HepG2 (cell line): Measurements from ENCODE around the gene SPPL2B. TPM values are rescaled to one million over a fixed set of nuclear protein-coding genes. Genes with fewer than 3 reads are reported as not detected.

ENCODE experiments used
- ATAC-seq: fragments of 200-7000 bp; cut with Tn5 transposase; 3 replicates; pipeline ENCODE4 v1.9.1; 2020; ENCODE audit warnings: mild to moderate bottlenecking, moderate library complexity
- BruUV-seq: library from RNA; stranded (reverse); fragments of 400-500 nt; replicated peaks from 2 replicates; lab custom pipeline; 2021; lab: Mats Ljungman, UMichigan
- CTCF ChIA-PET: fragments of 300-600 bp; formaldehyde crosslinking; extraction: SDS; loops from one replicate; lab custom pipeline; 2021; ENCODE audit warnings: low total read pairs, inconsistent platforms, low intra/inter-chr PET ratio; lab: Yijun Ruan, JAX
- POLR2A ChIA-PET: fragments of 350-600 bp; sonication (Branson Sonifier 250); formaldehyde crosslinking; loops from one replicate; lab custom pipeline; 2020; ENCODE audit warnings: antibody characterized with exemption, inconsistent platforms; lab: Yijun Ruan, JAX
- DNase-seq: peaks from one replicate; pipeline ENCODE4 v3.0.0-alpha.2; 2015; ENCODE audit warnings: low spot score
- FAIRE-seq: peaks from 3 replicates; lab custom pipeline; 2011; peaks lifted over from hg19 to GRCh38; lab: Jason Lieb, UNC
- H2AFZ ChIP-seq: one replicate; pipeline ENCODE4 v1.6.1; 2011; ENCODE audit warnings: low read length, inconsistent platforms
- H3K27ac ChIP-seq: fragments of 300-600 bp; 3 replicates; pipeline ENCODE4 v1.8.0; 2011; ENCODE audit warnings: mixed run types, mild to moderate bottlenecking, mixed read lengths, low read length, inconsistent platforms; ENCODE audit not compliant: insufficient read depth; ENCODE audit errors: extremely low read length
- H3K27me3 ChIP-seq, 2 experiments: fragments of 200-600 bp in 1 of 2; 2 replicates in 1 of 2; 3 replicates in 1 of 2; pipeline versions ENCODE4 v1.6.0 to v1.8.0; 2011; ENCODE audit warnings: low read length in 2 of 2, mild to moderate bottlenecking in 2 of 2, moderate library complexity in 2 of 2, inconsistent platforms in 1 of 2; ENCODE audit not compliant: insufficient read depth in 2 of 2, control insufficient read depth in 1 of 2
- H3K36me3 ChIP-seq, 2 experiments: fragments of 200-600 bp in 1 of 2; replicated peaks in 1 of 2; 2 replicates in 1 of 2; 3 replicates in 1 of 2; pipeline versions ENCODE4 v1.5.1 to v1.8.0; 2011; ENCODE audit warnings: low read length in 2 of 2, inconsistent platforms in 1 of 2; ENCODE audit not compliant: insufficient read depth in 2 of 2, control insufficient read depth in 1 of 2
- H3K4me1 ChIP-seq: 2 replicates; pipeline ENCODE4 v1.5.1; 2012; ENCODE audit warnings: low read length, inconsistent platforms; ENCODE audit not compliant: insufficient read depth
- H3K4me2 ChIP-seq: 2 replicates; pipeline ENCODE4 v1.6.0; 2011; ENCODE audit warnings: low read depth, low read length, inconsistent platforms
- H3K4me3 ChIP-seq, 3 experiments: fragments of 200-600 bp in 1 of 3; sonication (generic), shearing (Covaris generic) in 1 of 3; replicated peaks in 1 of 3; 2 replicates each; pipeline ENCODE4 v1.5.1; 2011 to 2016; ENCODE audit warnings: low read length in 3 of 3, inconsistent platforms in 2 of 3, low read depth in 2 of 3, mild to moderate bottlenecking in 2 of 3, control low read depth in 1 of 3, mixed read lengths in 1 of 3; ENCODE audit not compliant: insufficient read depth in 1 of 3
- H3K79me2 ChIP-seq: one replicate; pipeline ENCODE4 v1.6.1; 2011; ENCODE audit warnings: low read length, inconsistent platforms; ENCODE audit not compliant: insufficient read depth
- H3K9ac ChIP-seq: 2 replicates; pipeline ENCODE4 v1.6.0; 2011; ENCODE audit warnings: mild to moderate bottlenecking, low read depth, low read length, inconsistent platforms; ENCODE audit not compliant: insufficient read depth
- H3K9me3 ChIP-seq: 2 replicates; pipeline ENCODE4 v1.5.1; 2012; ENCODE audit warnings: mild to moderate bottlenecking, low read length
- H4K20me1 ChIP-seq: 2 replicates; pipeline ENCODE4 v1.6.0; 2011; ENCODE audit warnings: inconsistent platforms, mild to moderate bottlenecking, low read length, moderate library complexity; ENCODE audit not compliant: insufficient read depth
- ASH2L ChIP-seq: fragments of 300-600, 200-600 bp; sonication (generic); IDR thresholded peaks from 2 replicates; pipeline ENCODE4 v1.7.0; 2017; ENCODE audit warnings: low read depth, mild to moderate bottlenecking, moderate library complexity, mixed read lengths, low read length; ENCODE audit not compliant: insufficient read length
- GATAD2A ChIP-seq: IDR thresholded peaks from 2 replicates; pipeline ENCODE4 v1.6.1; 2016
- GTF3A ChIP-seq: sonication (generic); formaldehyde crosslinking; conservative IDR thresholded peaks from 2 replicates; pipeline ENCODE4 v1.4.0; 2020; ENCODE audit warnings: mild to moderate bottlenecking, missing genetic modification reagents
- RBFOX2 ChIP-seq: fragments of 200-400 bp; formaldehyde crosslinking; IDR thresholded peaks from 2 replicates; pipeline ENCODE4 v1.6.1; 2017; ENCODE audit warnings: low read depth, mild to moderate bottlenecking, low read length
- ZBTB7A ChIP-seq: sonication (generic); formaldehyde crosslinking; IDR thresholded peaks from 2 replicates; pipeline ENCODE4 v1.8.0; 2022; ENCODE audit warnings: mild to moderate bottlenecking, missing genetic modification reagents
- ZNF607 ChIP-seq: sonication (generic); formaldehyde crosslinking; IDR thresholded peaks from 2 replicates; pipeline ENCODE4 v1.5.1; 2020; ENCODE audit warnings: missing genetic modification reagents, mild to moderate bottlenecking, borderline replicate concordance
- ZNF687 ChIP-seq: sonication (generic); formaldehyde crosslinking; IDR thresholded peaks from 2 replicates; pipeline ENCODE4 v1.5.1; 2020; ENCODE audit warnings: mild to moderate bottlenecking, missing genetic modification reagents, moderate library complexity
- ZNF740 ChIP-seq: sonication (generic); formaldehyde crosslinking; IDR thresholded peaks from 2 replicates; pipeline ENCODE4 v1.4.0; 2020; ENCODE audit warnings: missing genetic modification reagents
- WGBS: methylation state at CpG from one replicate; pipeline ENCODE4 v1.1.6; 2017; ENCODE audit warnings: low lambda C conversion rate; 5-methylcytosine and 5-hydroxymethylcytosine counted together
- in situ Hi-C: cut with HindIII; loops from 2 replicates; pipeline ENCODE4 v1.10.0; 2017; ENCODE audit warnings: low pct_unique_long_range_greater_than_20kb; ENCODE audit not compliant: extremely low pct_ligation_motif_present
- intact Hi-C: fragments of 100-400 bp; cut with micrococcal nuclease; formaldehyde crosslinking; loops from one replicate; pipeline ENCODE4 v1.10.0; 2022; ENCODE audit not compliant: unreplicated experiment
- polyA plus RNA-seq, 8 experiments: library from polyadenylated mRNA; depleted of rRNA in 3 of 8; stranded (reverse) in 7 of 8; unstranded in 1 of 8; fragments of >200 nt; fragmentation: Illumina TruSeq in 4 of 8; extraction: Trizol in 4 of 8; gene quantifications; 2 replicates each; pipeline versions ENCODE4 v1.2.1 to v1.2.3, GENCODE V29; 2011 to 2016; ENCODE audit warnings: low read depth in 4 of 8, missing spikeins in 1 of 8, mixed read lengths in 1 of 8; ENCODE audit not compliant: insufficient read depth in 1 of 8
- total RNA-seq, 5 experiments: library from RNA; depleted of rRNA; stranded (reverse); fragments of >200 nt; fragmentation: Illumina TruSeq; extraction: Trizol; gene quantifications; 2 replicates each; pipeline ENCODE4 v1.2.3, GENCODE V29; 2016; ENCODE audit warnings: low read depth in 1 of 5
- TF ChIP-seq, protein P1 (sequence below): fragments of 450-650 bp; IDR thresholded peaks from 2 replicates; pipeline ENCODE4 v1.6.1; 2016
- TF ChIP-seq, protein P2 (sequence below): sonication (generic); formaldehyde crosslinking; IDR thresholded peaks from 2 replicates; pipeline ENCODE4 v1.8.1; 2022; ENCODE audit warnings: mild to moderate bottlenecking, missing genetic modification reagents

Gene SPPL2B
- total and polyA plus RNA-seq, 2 of the 13 experiments (the other 11 are each of a cell fraction or from before 2014, with no cell fraction given): 14.9 to 15.2 TPM

DNA sequence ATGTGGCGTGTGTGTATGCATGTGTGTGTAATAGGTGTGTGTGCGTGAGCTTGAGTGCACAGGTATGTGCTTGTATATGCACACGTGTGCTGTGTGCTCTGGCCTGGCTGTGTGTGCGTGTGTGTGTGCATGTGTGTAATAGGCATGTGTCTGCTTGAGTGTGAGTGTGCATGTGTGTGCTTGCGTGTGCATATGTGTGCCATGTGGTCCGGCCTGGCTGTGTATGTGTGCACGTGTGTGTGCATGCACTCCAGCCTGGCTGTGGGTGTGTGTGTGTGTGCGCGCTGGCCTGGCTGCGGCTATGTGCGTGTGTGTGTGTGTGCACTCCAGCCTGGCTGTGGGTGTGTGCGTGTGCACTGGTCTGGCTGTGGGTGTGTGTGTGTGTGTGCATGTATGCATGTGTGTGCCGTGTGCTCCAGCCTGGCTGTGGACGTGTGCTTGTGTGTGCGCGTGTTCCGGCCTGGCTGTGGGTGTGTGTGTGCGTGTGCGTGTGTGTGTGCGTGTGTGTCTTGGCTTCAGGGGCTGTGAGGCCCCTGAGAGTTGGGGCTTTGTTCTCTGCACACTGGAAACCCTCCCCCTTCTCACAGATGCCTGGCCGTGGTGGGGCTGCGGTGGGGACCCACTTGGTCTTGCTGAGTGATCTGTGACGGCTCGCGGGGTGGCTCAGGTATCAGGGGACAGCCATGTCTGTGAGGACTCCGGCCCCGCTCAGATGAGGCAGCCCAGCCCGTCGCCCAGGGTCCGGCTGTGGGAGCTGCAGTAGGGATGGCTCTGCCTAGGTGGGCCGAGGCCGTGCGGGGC, 8.2 kb downstream of the SPPL2B start:
- BruUV-seq: no TSS peak
- WGBS: 97% methylated on average over 19 of the region's 33 CpGs
- H3K79me2 ChIP-seq: peaks cover 6% of the 10 kb centered on the region
- H3K4me3 ChIP-seq: no peak overlapping the region
- peaks cover 28% of the 10 kb centered on the region for H3K4me1 ChIP-seq
- no peak overlapping the region for H3K27ac ChIP-seq
- H3K9ac ChIP-seq: no peak overlapping the region
- ATAC-seq (no peak; the same call in 2 of the 3 replicates), FAIRE-seq (no peak), DNase-seq (no peak)
- H3K36me3 ChIP-seq: no peaks in the 10 kb centered on the region; a peak in 2 of 5 replicates
- H4K20me1 ChIP-seq: peaks cover 6% of the 10 kb centered on the region; the same call in 1 of the 2 replicates
- TF ChIP-seq ZNF607 (no peak), RBFOX2 (peak; percentile 23; the same call in 1 of the 2 replicates)
- TF ChIP-seq, protein P1, sequence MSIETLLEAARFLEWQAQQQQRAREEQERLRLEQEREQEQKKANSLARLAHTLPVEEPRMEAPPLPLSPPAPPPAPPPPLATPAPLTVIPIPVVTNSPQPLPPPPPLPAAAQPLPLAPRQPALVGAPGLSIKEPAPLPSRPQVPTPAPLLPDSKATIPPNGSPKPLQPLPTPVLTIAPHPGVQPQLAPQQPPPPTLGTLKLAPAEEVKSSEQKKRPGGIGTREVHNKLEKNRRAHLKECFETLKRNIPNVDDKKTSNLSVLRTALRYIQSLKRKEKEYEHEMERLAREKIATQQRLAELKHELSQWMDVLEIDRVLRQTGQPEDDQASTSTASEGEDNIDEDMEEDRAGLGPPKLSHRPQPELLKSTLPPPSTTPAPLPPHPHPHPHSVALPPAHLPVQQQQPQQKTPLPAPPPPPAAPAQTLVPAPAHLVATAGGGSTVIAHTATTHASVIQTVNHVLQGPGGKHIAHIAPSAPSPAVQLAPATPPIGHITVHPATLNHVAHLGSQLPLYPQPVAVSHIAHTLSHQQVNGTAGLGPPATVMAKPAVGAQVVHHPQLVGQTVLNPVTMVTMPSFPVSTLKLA: peak; percentile 93
- in situ Hi-C loops: no loop called here
- H3K27me3 ChIP-seq: no peaks in the 10 kb centered on the region
- POLR2A ChIA-PET: no interaction called here
- H2AFZ ChIP-seq: no peak overlapping the region
- no peaks in the 10 kb centered on the region for H3K9me3 ChIP-seq
- CTCF ChIA-PET: no interaction called here
- H3K4me2 ChIP-seq: no peak overlapping the region
- intact Hi-C loops: no loop called here

- Histone ChIP-seq H4K20me1 (peaks cover 6% of the 10 kb centered on the region; the same call in 1 of the 2 replicates), H3K79me2 (peaks cover under 1% of the 10 kb centered on the region), H3K4me1 (peaks cover 22% of the 10 kb centered on the region), H3K4me3 (no peak overlapping the region), H3K9ac (no peak overlapping the region), H3K27me3 (no peaks in the 10 kb centered on the region), H3K27ac (no peak overlapping the region), H3K9me3 (no peaks in the 10 kb centered on the region), H3K36me3 (no peaks in the 10 kb centered on the region; a peak in 2 of 5 replicates), H3K4me2 (no peak overlapping the region), H2AFZ (no peak overlapping the region)
- no TSS peak for BruUV-seq
- in situ Hi-C loops: no loop called here
- ATAC-seq (peak; percentile 51), DNase-seq (peak; percentile 29), FAIRE-seq (no peak)
- intact Hi-C loops: no loop called here
- ChIA-PET CTCF (no interaction called here), POLR2A (no interaction called here)
- 92% methylated on average over 11 of the region's 19 CpGs for WGBS
- TF ChIP-seq GTF3A (no peak), ASH2L (no peak), GATAD2A (CRISPR knock-in tag) (no peak), ZNF687 (CRISPR knock-in tag) (peak; percentile 33), ZBTB7A (CRISPR knock-in tag) (no peak), ZNF740 (CRISPR knock-in tag) (peak; percentile 41; the same call in 1 of the 2 replicates)
- TF ChIP-seq, protein P2, sequence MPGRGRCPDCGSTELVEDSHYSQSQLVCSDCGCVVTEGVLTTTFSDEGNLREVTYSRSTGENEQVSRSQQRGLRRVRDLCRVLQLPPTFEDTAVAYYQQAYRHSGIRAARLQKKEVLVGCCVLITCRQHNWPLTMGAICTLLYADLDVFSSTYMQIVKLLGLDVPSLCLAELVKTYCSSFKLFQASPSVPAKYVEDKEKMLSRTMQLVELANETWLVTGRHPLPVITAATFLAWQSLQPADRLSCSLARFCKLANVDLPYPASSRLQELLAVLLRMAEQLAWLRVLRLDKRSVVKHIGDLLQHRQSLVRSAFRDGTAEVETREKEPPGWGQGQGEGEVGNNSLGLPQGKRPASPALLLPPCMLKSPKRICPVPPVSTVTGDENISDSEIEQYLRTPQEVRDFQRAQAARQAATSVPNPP: no peak
Measured at GRCh38 chr19:2337329-2337707, 8.8 kb downstream of the SPPL2B start.
